OCI-LY3 (cell line): ENCODE results near the gene PRKCE.

Experiments
- H2AFZ ChIP-seq: fragments of 200-600, 300-600 bp; shearing (Covaris generic); 2 replicates; pipeline ENCODE4 v1.6.0; 2014; ENCODE audit warnings: antibody characterized with exemption, low read depth, low read length
- H3K27ac ChIP-seq: fragments of 200-600, 300-600 bp; sonication (generic); 2 replicates; pipeline ENCODE4 v1.5.1; 2014; ENCODE audit warnings: mild to moderate bottlenecking, low read length, moderate library complexity, mixed read lengths
- H3K27me3 ChIP-seq: fragments of 200-600, 300-600 bp; sonication (generic); 2 replicates; pipeline ENCODE4 v1.6.1; 2014; ENCODE audit warnings: low read depth, low read length, mixed read lengths
- H3K36me3 ChIP-seq: fragments of 200-600, 300-600 bp; sonication (generic); replicated peaks from 2 replicates; pipeline ENCODE3; 2014; ENCODE audit warnings: low read depth, low read length, mixed read lengths
- H3K4me1 ChIP-seq: fragments of 300-600, 200-600 bp; sonication (generic); 2 replicates; pipeline ENCODE4 v1.6.1; 2014; ENCODE audit warnings: low read length, mixed read lengths
- H3K4me2 ChIP-seq: fragments of 200-600, 300-600 bp; sonication (generic); 2 replicates; pipeline ENCODE4 v1.6.1; 2014; ENCODE audit warnings: low read length, mixed read lengths
- H3K4me3 ChIP-seq: fragments of 300-600, 200-600 bp; sonication (generic); 2 replicates; pipeline ENCODE4 v1.5.1; 2014; ENCODE audit warnings: antibody characterized with exemption, mild to moderate bottlenecking, low read length, moderate library complexity
- H3K79me2 ChIP-seq: fragments of 300-600, 200-600 bp; shearing (Covaris generic); 2 replicates; pipeline ENCODE4 v1.6.1; 2014; ENCODE audit warnings: mild to moderate bottlenecking, low read length, mixed read lengths
- H3K9ac ChIP-seq: fragments of 300-600, 200-600 bp; shearing (Covaris generic); 2 replicates; pipeline ENCODE4 v1.6.0; 2014; ENCODE audit warnings: mild to moderate bottlenecking, low read length, moderate library complexity
- H3K9me3 ChIP-seq: fragments of 200-600, 300-600 bp; shearing (Covaris generic); 2 replicates; pipeline ENCODE4 v1.6.1; 2014; ENCODE audit warnings: low read length, mixed read lengths; ENCODE audit not compliant: insufficient read depth
- H4K20me1 ChIP-seq: fragments of 200-600, 300-600 bp; sonication (generic); 2 replicates; pipeline ENCODE4 v1.6.1; 2016; ENCODE audit warnings: low read length, mixed read lengths; ENCODE audit not compliant: insufficient read depth
- CTCF ChIP-seq: fragments of 200-600, 300-600 bp; sonication (generic); IDR thresholded peaks from 2 replicates; pipeline ENCODE4 v1.5.1; 2014; ENCODE audit warnings: antibody characterized with exemption, low read length, low read depth
- EZH2phosphoT487 ChIP-seq: fragments of 200-600 bp; shearing (Covaris generic); IDR thresholded peaks from 2 replicates; pipeline ENCODE4 v1.6.1; 2018; ENCODE audit warnings: antibody characterized with exemption, mixed run types, low read depth

The PRKCE gene

GRCh38 chr2:45649858-45650811 is 1.3 kb upstream of the PRKCE start:
- H2AFZ ChIP-seq = peak overlapping the region; percentile 64
- peaks cover 41% of the 10 kb centered on the region for H3K27me3 ChIP-seq
- H3K9me3 ChIP-seq = no peaks in the 10 kb centered on the region

DNA sequence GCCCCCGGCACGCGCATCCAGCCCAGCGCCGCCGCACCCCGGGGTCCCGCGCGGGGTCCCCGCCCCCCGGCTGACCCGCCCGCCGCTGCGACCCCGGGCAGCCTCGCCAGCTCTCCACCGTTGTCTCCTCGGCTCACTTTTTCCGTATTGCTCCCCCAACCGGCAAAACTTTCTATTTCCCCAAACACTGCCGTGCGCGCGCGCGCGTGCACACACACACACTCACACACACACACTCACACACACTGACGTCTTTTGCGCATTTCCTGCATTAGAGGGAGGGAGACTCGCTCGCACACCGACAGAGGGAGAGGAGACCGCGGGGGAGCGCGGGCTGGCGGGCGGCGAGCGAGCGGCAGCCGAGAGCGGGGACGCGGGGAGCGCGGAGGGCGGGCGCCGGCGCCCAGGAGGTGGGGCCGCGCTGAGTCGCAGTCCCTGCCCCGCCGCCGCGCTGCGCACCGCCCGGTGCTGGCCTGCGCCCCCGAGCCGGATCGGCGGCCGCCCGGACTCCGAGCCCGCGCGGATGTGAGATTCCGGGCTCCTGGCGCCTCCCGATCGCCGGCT is 542 bp upstream of the PRKCE start:
- no peaks in the 10 kb centered on the region for H4K20me1 ChIP-seq
- peaks cover 16% of the 10 kb centered on the region; the same call in 1 of the 2 replicates for H3K4me1 ChIP-seq
- H3K27ac ChIP-seq = no peak overlapping the region
- peak overlapping the region; percentile 72 for H3K4me2 ChIP-seq
- H3K4me3 ChIP-seq = peak overlapping the region; percentile 92
- H3K9me3 ChIP-seq = no peaks in the 10 kb centered on the region
- H2AFZ ChIP-seq = peak overlapping the region; percentile 64
- H3K27me3 ChIP-seq = peaks cover 41% of the 10 kb centered on the region
- TF ChIP-seq EZH2phosphoT487 (no peak), CTCF (peak; percentile 45)
- H3K79me2 ChIP-seq = no peaks in the 10 kb centered on the region
- no peaks in the 10 kb centered on the region for H3K36me3 ChIP-seq
- peak overlapping the region; percentile 76 for H3K9ac ChIP-seq

More at GRCh38 chr2:45649858-45650811, 1.3 kb upstream of the PRKCE start:
- no peak overlapping the region for H3K27ac ChIP-seq
- H4K20me1 ChIP-seq = no peaks in the 10 kb centered on the region
- H3K9ac ChIP-seq = peak overlapping the region; percentile 76
- no peak for TF ChIP-seq CTCF
- no peak for TF ChIP-seq EZH2phosphoT487
- H3K4me2 ChIP-seq = peak overlapping the region; percentile 72
- H3K36me3 ChIP-seq = no peaks in the 10 kb centered on the region
- H3K4me3 ChIP-seq = peak overlapping the region; percentile 92
- peaks cover 16% of the 10 kb centered on the region; the same call in 1 of the 2 replicates for H3K4me1 ChIP-seq
- no peaks in the 10 kb centered on the region for H3K79me2 ChIP-seq

- TF ChIP-seq EZH2phosphoT487 (no peak), CTCF (no peak)
- Histone ChIP-seq H3K4me3 (peak overlapping the region; percentile 92), H3K9me3 (no peaks in the 10 kb centered on the region), H3K36me3 (no peaks in the 10 kb centered on the region), H3K9ac (no peak overlapping the region), H3K27ac (no peak overlapping the region), H4K20me1 (no peaks in the 10 kb centered on the region), H3K4me2 (peak overlapping the region; percentile 67), H3K27me3 (peaks cover 41% of the 10 kb centered on the region), H3K4me1 (peaks cover 16% of the 10 kb centered on the region; the same call in 1 of the 2 replicates), H3K79me2 (no peaks in the 10 kb centered on the region), H2AFZ (no peak overlapping the region)
Observed at GRCh38 chr2:45652090-45653031, 886 bp downstream of the PRKCE start.
